ENCODE results near the gene DDT.
"Not testable (repeated sequence)": the region's sequence is repeated elsewhere in the genome, so short reads cannot be mapped to it uniquely, and the experiment has no call there.

GRCh38 chr22:23951383-23951782 lies 22.9 kb downstream of the DDT start:
- TF ChIP-seq, protein P1, sequence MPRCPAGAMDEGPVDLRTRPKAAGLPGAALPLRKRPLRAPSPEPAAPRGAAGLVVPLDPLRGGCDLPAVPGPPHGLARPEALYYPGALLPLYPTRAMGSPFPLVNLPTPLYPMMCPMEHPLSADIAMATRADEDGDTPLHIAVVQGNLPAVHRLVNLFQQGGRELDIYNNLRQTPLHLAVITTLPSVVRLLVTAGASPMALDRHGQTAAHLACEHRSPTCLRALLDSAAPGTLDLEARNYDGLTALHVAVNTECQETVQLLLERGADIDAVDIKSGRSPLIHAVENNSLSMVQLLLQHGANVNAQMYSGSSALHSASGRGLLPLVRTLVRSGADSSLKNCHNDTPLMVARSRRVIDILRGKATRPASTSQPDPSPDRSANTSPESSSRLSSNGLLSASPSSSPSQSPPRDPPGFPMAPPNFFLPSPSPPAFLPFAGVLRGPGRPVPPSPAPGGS (IDR thresholded peaks at IDR 0.05) = not testable (repeated sequence)
- not testable (repeated sequence) for TF ChIP-seq RAD21 (conservative IDR thresholded peaks at IDR 0.05 in 1 of 2, IDR thresholded peaks at IDR 0.05 in 1 of 2); HOXB13 (CRISPR knock-in tag; IDR thresholded peaks at IDR 0.05; ENCODE audit: low read depth); CTCF (IDR thresholded peaks at IDR 0.05); KDM5A (IDR thresholded peaks at IDR 0.05); RFX5 (IDR thresholded peaks at IDR 0.05); EP300 (IDR thresholded peaks at IDR 0.05); TP53 (CRISPR knock-in tag; IDR thresholded peaks at IDR 0.05)

All from A549 (cell line).